ENCODE data around the gene IL17RD.

GRCh38 chr3:57128826-57129667, 36.1 kb downstream of the IL17RD start:
- TF ChIP-seq CTCF (IDR thresholded peaks at IDR 0.05) (no peak), POLR2A (IDR thresholded peaks at IDR 0.05) (no peak)

All from heart left ventricle (tissue), 13 donors.